Measurements from ENCODE around the gene RTTN. TPM values are rescaled to one million over a fixed set of nuclear protein-coding genes. Genes with fewer than 3 reads are reported as not detected.

RTTN gene
- polyA plus RNA-seq, 3 donors from 2014 or later: 1.8 to 5.2 (median 2.4) TPM

GRCh38 chr18:70036168-70036567 lies 169.3 kb downstream of the RTTN start:
- Mint-ChIP-seq H3K9me3 (no peaks in the 10 kb centered on the region), H3K4me3 (no peak overlapping the region), H3K4me1 (no peaks in the 10 kb centered on the region), H3K27ac (no peak overlapping the region), H3K36me3 (peaks cover 24 to 66% (median 50%) of the 10 kb centered on the region in 3 donors), H3K27me3 (ENCODE audit: low read depth in 3 of 3) (peaks cover 0 to 1% (median 0%) of the 10 kb centered on the region in 3 donors)
- no peak for DNase-seq

DNA sequence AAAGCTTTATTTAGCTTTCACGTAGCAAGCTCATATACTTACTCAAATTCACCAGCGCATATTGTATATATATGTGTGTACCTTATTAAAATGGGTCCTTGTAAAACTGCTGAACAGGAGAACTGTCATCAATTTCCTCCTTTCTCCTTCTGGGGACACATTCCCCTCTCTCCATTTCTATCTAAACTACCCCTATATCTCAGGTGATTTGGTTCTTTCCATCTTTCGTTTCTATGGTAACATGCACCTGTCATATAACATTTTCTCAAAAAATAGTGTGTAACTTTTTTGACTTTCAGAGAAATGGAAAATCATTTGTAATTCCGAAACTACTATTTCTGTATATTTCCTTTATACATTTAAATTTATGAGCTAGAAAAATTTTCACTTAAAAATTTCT lies 174.3 kb downstream of the RTTN start:
- H3K36me3 Mint-ChIP-seq: peaks cover 21 to 62% (median 45%) of the 10 kb centered on the region in 3 donors
- peaks cover 0 to 2% (median 0%) of the 10 kb centered on the region in 3 donors for H3K27me3 Mint-ChIP-seq (ENCODE audit: low read depth in 3 of 3)
- no peak for DNase-seq
- H3K9me3 Mint-ChIP-seq: peaks cover 0 to 2% (median 0%) of the 10 kb centered on the region in 6 donors
- H3K27ac Mint-ChIP-seq: no peak overlapping the region
- peaks cover 4 to 14% of the 10 kb centered on the region in 2 donors for H3K4me1 Mint-ChIP-seq
- no peak overlapping the region for H3K4me3 Mint-ChIP-seq

- H3K9me3 Mint-ChIP-seq: peaks cover 0 to 2% (median 0%) of the 10 kb centered on the region in 6 donors
- peaks cover 5 to 18% of the 10 kb centered on the region in 2 donors for H3K4me1 Mint-ChIP-seq
- no peak overlapping the region for H3K27ac Mint-ChIP-seq
- DNase-seq: no peak
- H3K36me3 Mint-ChIP-seq: peaks cover 24 to 63% (median 45%) of the 10 kb centered on the region in 3 donors
- peaks cover 0 to 2% (median 0%) of the 10 kb centered on the region in 3 donors for H3K27me3 Mint-ChIP-seq (ENCODE audit: low read depth in 3 of 3)
- H3K4me3 Mint-ChIP-seq: no peak overlapping the region
Observed at GRCh38 chr18:70030728-70031127, 174.8 kb downstream of the RTTN start.

- H3K27me3 Mint-ChIP-seq (ENCODE audit: low read depth in 3 of 3): peaks cover 0 to 2% (median 0%) of the 10 kb centered on the region in 3 donors
- DNase-seq: no peak
- H3K36me3 Mint-ChIP-seq: peaks cover 29 to 55% (median 52%) of the 10 kb centered on the region in 3 donors
- peaks cover 0 to 2% (median 0%) of the 10 kb centered on the region in 6 donors for H3K9me3 Mint-ChIP-seq
- H3K27ac Mint-ChIP-seq: no peak overlapping the region
- no peak overlapping the region for H3K4me3 Mint-ChIP-seq
- peaks cover 13 to 34% of the 10 kb centered on the region in 2 donors for H3K4me1 Mint-ChIP-seq
Observed at GRCh38 chr18:70029163-70029562, 176.3 kb downstream of the RTTN start.

DNA sequence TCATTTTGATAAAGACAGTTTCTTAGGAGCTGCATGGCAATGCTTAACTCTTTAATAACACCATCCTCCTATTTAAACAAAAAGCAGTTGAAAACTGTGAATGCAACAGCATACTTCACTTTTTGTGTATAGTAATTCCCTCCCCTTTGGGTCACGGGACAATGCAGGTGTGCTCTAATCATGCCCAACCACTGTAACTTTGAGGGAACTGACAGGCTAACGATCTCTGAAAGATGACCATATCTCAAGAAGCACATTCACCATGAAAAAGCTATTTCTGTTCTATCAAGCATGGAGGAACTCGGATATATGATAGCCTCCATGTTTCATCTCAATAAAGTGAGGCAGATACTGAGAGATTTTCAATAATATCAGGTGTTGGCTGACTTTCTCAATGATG lies 176.8 kb downstream of the RTTN start:
- no peak for DNase-seq
- H3K9me3 Mint-ChIP-seq: peaks cover 0 to 2% (median 0%) of the 10 kb centered on the region in 6 donors
- peaks cover 13 to 36% of the 10 kb centered on the region in 2 donors for H3K4me1 Mint-ChIP-seq
- peaks cover 32 to 55% (median 52%) of the 10 kb centered on the region in 3 donors for H3K36me3 Mint-ChIP-seq
- peaks cover 0 to 2% (median 0%) of the 10 kb centered on the region in 3 donors for H3K27me3 Mint-ChIP-seq (ENCODE audit: low read depth in 3 of 3)
- H3K27ac Mint-ChIP-seq: peak overlapping the region in 1 of 6 donors; percentile 41
- no peak overlapping the region for H3K4me3 Mint-ChIP-seq

DNA sequence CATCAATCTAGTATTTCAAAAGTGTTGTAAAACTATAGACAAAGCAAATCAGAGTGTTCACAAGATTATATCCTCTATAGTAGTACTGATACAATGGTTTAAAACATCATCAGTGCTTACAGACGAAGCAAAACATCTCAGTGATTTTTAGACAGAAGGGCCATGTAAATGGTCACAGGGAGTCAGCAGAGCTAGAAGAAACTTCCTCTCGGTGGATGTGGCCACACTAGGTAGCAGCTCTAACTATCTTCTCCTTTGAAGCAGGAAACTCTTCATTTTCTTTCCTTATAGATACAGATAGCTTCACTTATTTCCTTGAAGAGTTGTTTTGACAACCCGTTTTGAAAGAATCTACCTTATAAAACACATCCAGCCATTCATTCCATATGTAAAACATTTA lies 177.4 kb downstream of the RTTN start:
- H3K27ac Mint-ChIP-seq: no peak overlapping the region
- H3K27me3 Mint-ChIP-seq (ENCODE audit: low read depth in 3 of 3): peaks cover 0 to 2% (median 0%) of the 10 kb centered on the region in 3 donors
- no peak overlapping the region for H3K4me3 Mint-ChIP-seq
- peaks cover 0 to 2% (median 0%) of the 10 kb centered on the region in 6 donors for H3K9me3 Mint-ChIP-seq
- peaks cover 13 to 36% of the 10 kb centered on the region in 2 donors for H3K4me1 Mint-ChIP-seq
- H3K36me3 Mint-ChIP-seq: peaks cover 32 to 55% (median 53%) of the 10 kb centered on the region in 3 donors
- DNase-seq: no peak

DNA sequence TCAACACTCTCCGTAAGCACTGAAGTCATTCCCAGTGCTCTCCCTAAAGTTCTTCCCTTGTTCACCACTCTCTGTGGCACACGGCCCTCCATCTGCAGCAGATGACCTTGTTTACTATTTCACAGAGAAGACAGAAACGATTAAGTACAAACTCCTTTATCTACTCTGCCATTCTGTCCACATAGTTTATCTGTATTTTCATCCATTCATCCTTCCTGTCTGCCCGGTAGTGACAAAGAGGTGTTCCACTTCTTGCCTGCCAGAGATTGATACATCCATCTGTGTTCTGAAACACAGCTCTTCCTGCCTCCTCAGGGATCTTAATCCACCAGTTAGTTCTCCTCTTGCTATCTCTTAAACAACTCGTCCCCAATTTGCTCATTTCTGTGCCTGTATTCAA lies 179.9 kb downstream of the RTTN start:
- H3K4me3 Mint-ChIP-seq: peak overlapping the region in 1 of 5 donors; percentile 4
- H3K27me3 Mint-ChIP-seq (ENCODE audit: low read depth in 3 of 3): peaks cover 0 to 2% (median 0%) of the 10 kb centered on the region in 3 donors
- H3K4me1 Mint-ChIP-seq: peaks cover 13 to 36% of the 10 kb centered on the region in 2 donors
- H3K27ac Mint-ChIP-seq: no peak overlapping the region
- no peak for DNase-seq
- H3K9me3 Mint-ChIP-seq: peaks cover 0 to 2% (median 0%) of the 10 kb centered on the region in 6 donors
- peaks cover 40 to 58% (median 54%) of the 10 kb centered on the region in 3 donors for H3K36me3 Mint-ChIP-seq

DNA sequence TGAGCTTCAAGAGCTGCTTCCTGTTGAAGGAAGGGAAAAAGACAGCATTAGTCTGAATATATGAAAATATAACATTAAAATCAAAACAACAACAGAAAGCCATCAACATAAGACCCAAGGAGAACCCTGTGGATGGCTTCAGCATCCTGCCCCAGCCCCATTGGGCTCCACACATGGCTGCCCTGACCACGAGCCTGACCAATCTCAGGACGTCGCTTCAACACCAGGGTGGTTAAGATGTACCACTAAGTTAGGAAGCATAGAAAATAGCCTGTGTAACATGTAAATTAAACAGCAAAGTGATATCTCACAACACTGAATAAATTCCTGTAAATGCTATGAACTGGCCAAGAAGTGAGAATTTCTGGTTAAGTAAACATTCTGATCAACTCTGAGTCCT lies 180.7 kb downstream of the RTTN start:
- Mint-ChIP-seq H3K9me3 (peaks cover 0 to 2% (median 0%) of the 10 kb centered on the region in 6 donors), H3K27ac (no peak overlapping the region), H3K4me3 (no peak overlapping the region), H3K4me1 (peaks cover 13 to 36% of the 10 kb centered on the region in 2 donors), H3K36me3 (peaks cover 43 to 59% (median 57%) of the 10 kb centered on the region in 3 donors), H3K27me3 (ENCODE audit: low read depth in 3 of 3) (peaks cover 0 to 2% (median 0%) of the 10 kb centered on the region in 3 donors)
- peak in 2 of 3 donors; percentile 2 to 10 for DNase-seq

DNA sequence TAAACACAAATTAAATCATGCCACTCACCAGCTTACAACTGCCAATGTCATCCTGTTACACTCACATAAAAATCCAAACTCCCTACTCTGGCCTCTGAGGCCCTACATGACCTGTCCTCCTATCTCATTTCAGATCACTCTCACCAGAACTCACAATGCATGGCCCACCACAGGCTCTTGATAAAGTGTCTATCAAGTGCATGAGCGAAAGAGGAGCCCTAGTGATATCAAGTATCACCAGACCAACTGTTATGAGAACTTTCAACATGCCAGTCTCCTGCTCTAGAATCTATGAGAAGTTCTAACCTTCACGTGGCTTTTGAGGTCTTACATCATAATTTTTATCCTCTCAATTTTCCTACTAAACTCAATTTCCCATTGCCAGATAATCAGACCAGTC lies 181.4 kb downstream of the RTTN start:
- no peak overlapping the region for H3K4me3 Mint-ChIP-seq

DNA sequence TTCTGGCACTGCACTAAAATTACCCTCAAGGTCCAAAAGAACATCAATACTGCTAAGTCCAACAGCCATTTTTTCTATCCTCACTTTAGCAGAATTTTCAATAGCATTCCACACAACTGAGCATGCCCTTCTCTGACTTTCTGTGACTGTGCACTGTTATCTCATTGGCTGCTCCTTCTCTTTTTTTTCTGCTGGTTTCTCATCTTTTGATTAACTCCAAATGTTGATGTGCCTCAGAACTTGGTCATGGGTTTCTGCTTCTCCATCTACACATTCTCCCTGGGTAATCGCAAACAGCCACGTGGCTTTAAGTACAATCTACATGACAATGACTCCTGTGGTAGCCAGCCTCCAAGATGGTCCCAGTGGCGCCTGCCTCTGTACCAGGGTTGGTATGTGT lies 182.9 kb downstream of the RTTN start:
- peaks cover 9 to 24% of the 10 kb centered on the region in 2 donors for H3K4me1 Mint-ChIP-seq
- H3K9me3 Mint-ChIP-seq: peaks cover 0 to 2% (median 0%) of the 10 kb centered on the region in 6 donors
- H3K27ac Mint-ChIP-seq: no peak overlapping the region
- DNase-seq: no peak
- H3K36me3 Mint-ChIP-seq: peaks cover 57 to 64% (median 59%) of the 10 kb centered on the region in 3 donors
- no peak overlapping the region for H3K4me3 Mint-ChIP-seq
- H3K27me3 Mint-ChIP-seq (ENCODE audit: low read depth in 3 of 3): peaks cover 0 to 2% (median 0%) of the 10 kb centered on the region in 3 donors

More for the DNA sequence above, 181.4 kb downstream of the RTTN start:
- Mint-ChIP-seq H3K9me3 (peaks cover 0 to 2% (median 0%) of the 10 kb centered on the region in 6 donors), H3K27me3 (ENCODE audit: low read depth in 3 of 3) (peaks cover 0 to 2% (median 0%) of the 10 kb centered on the region in 3 donors), H3K4me1 (peaks cover 12 to 30% of the 10 kb centered on the region in 2 donors), H3K36me3 (peaks cover 50 to 59% (median 59%) of the 10 kb centered on the region in 3 donors), H3K27ac (peak overlapping the region in 1 of 6 donors; percentile 33)
- DNase-seq: no peak

DNA sequence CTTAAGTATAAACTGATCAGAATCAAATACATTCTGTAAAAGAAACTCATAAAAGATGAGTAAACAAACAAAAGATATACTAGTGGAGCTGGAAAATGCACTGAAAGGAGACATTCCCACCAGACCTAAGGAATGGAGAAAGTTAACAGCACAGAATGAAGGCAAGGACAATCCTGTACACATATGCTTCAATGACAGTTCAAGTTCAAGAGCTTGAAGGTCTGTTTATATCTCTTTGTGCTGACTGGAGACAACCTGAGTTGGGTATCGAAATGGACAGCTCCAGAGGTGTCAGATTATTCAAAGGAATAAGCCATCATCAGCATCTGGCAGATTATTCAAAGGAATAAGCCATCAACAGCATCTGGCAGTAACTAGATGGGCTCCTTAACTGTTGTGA lies 184.0 kb downstream of the RTTN start:
- no peak for DNase-seq
- Mint-ChIP-seq H3K27ac (no peak overlapping the region), H3K4me1 (peaks cover 9 to 24% of the 10 kb centered on the region in 2 donors), H3K9me3 (no peaks in the 10 kb centered on the region), H3K4me3 (no peak overlapping the region), H3K36me3 (peaks cover 60 to 67% (median 60%) of the 10 kb centered on the region in 3 donors), H3K27me3 (ENCODE audit: low read depth in 3 of 3) (no peaks in the 10 kb centered on the region)

GRCh38 chr18:70021043-70021442 lies 184.4 kb downstream of the RTTN start:
- Mint-ChIP-seq H3K27ac (no peak overlapping the region), H3K36me3 (peaks cover 57 to 67% (median 58%) of the 10 kb centered on the region in 3 donors), H3K9me3 (no peaks in the 10 kb centered on the region), H3K27me3 (ENCODE audit: low read depth in 3 of 3) (no peaks in the 10 kb centered on the region), H3K4me3 (no peak overlapping the region), H3K4me1 (peaks cover 9 to 21% of the 10 kb centered on the region in 2 donors)
- no peak for DNase-seq

- Mint-ChIP-seq H3K27me3 (ENCODE audit: low read depth in 3 of 3) (peaks cover 0 to 2% (median 0%) of the 10 kb centered on the region in 3 donors), H3K9me3 (no peaks in the 10 kb centered on the region), H3K4me1 (peaks cover 5 to 10% of the 10 kb centered on the region in 2 donors), H3K27ac (no peak overlapping the region), H3K4me3 (no peak overlapping the region), H3K36me3 (peaks cover 54 to 72% (median 60%) of the 10 kb centered on the region in 3 donors)
- no peak for DNase-seq
Observed at GRCh38 chr18:70019991-70020390, 185.5 kb downstream of the RTTN start.

- H3K36me3 Mint-ChIP-seq: peaks cover 49 to 74% (median 62%) of the 10 kb centered on the region in 3 donors
- peaks cover 0 to 2% (median 0%) of the 10 kb centered on the region in 3 donors for H3K27me3 Mint-ChIP-seq (ENCODE audit: low read depth in 3 of 3)
- no peak for DNase-seq
- no peak overlapping the region for H3K27ac Mint-ChIP-seq
- H3K4me1 Mint-ChIP-seq: peaks cover 0 to 2% of the 10 kb centered on the region in 2 donors
- H3K9me3 Mint-ChIP-seq: no peaks in the 10 kb centered on the region
- no peak overlapping the region for H3K4me3 Mint-ChIP-seq
Observed at GRCh38 chr18:70019136-70019535, 186.4 kb downstream of the RTTN start.

Measured in immature natural killer cell (primary cell).